Left renal pelvis (tissue), 4 donors: ENCODE measurements around the gene SIRT7. TPM values are rescaled to one million over a fixed set of nuclear protein-coding genes. Genes with fewer than 3 reads are reported as not detected.

Experiments
- DNase-seq, 4 donors: peaks; one replicate each; pipeline ENCODE4 v3.0.0-alpha.2; 2013; ENCODE audit warnings: low read depth in 4 of 4, low spot score in 3 of 4
- polyA plus RNA-seq, 4 donors: library from polyadenylated mRNA; unstranded; fragments of 120-200 nt; gene quantifications; one replicate each; pipeline ENCODE4 v1.2.1, GENCODE V29; 2013; ENCODE audit not compliant: insufficient read length in 4 of 4

SIRT7 gene
- polyA plus RNA-seq, 4 donors: 7.7 to 22.0 (median 11.1) TPM

DNA sequence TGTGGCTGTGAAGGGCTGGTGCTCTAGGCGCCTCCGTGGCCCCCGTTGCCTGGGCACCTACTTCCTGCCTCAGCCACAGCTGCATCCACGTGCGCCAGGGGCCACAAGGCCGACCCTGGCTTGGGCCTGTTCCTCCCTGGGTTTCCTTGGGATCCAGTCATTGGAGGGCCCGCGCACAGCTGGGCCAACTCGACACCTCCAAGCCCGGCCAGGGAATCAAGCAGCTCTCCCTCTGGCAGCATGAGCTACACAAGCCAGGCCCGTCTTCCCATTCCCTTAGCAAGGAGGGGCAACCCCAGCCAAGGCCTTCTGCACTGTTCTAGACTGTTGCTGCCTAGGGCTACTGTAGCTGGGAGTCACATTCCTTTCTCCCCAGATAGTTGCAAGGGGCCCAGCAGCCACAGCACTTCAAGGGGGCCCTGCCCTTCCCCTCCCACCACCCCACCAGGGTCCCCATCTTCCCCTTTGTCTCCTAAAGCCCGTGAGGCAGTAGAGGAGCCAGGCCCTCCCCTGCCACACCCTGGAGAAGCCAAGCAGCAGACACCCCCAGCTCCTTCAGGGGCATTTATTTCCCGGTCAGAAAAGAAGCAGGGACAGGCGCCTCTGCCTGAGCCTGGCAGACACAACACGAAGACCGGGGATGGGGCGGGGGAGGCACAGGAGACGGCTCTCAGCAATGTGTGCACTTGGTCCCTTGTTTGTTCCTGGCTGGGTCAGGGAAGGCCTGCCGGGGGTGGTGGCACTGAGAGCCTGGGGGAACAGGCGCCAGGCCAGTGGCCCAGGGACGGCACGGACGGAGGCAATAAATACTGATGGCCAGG lies 50.6 kb downstream of the SIRT7 start:
- no peak for DNase-seq

- no peak for DNase-seq
Measured at GRCh38 chr17:81866440-81867169, 51.4 kb downstream of the SIRT7 start.

DNA sequence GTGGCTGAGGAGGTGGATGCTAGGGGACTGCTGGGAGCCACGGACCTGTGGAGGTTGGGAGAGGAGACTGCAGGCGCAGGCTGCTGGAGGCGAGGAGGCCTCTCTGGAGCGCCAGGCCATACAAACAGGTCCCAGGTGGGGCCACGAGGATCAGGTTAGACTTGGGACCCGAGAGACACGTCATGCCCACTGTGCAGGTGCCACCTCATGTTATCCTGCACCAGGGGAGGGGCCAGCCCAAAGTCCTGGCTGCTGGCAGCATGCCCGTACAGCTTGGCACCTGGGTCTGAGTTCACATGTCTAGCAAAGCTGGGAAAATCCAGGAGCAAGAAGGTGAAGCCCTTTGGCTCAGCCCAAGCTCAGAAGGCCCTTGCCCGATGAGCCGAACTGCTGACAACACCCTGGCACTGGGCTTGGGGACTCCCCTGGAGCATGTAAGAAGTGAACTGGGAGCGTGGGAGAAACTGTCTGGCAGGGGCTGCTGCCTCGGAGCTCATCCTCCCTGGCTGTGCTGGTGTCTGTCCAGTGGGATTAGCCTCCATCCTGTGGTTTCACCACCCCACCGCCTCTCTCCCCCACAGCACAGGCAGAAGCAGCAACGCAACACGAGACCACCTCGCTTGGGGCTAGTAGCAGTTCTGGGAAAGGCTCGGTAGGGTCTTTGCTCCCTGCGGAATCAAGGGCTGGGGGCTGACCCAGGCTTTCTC lies 52.1 kb downstream of the SIRT7 start:
- DNase-seq: no peak

DNA sequence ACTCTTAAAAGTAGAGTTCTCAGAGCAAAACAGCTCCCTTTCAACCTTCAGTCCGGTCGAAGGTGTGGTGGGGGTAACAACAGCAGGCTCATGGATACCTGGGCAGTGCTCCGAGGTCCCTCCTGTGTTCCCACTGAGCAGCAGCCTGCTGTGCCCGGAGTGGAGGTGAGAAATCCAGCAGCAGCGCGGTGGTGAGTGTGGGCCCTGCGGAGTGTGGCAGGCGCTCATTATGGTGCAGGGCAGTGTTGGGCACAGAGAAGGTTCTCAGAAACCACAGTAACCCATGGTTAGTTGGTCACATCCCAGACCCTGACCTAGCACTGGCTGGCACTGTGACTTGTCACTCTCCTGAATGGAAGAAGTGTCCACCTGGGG lies 52.6 kb downstream of the SIRT7 start:
- no peak for DNase-seq

DNA sequence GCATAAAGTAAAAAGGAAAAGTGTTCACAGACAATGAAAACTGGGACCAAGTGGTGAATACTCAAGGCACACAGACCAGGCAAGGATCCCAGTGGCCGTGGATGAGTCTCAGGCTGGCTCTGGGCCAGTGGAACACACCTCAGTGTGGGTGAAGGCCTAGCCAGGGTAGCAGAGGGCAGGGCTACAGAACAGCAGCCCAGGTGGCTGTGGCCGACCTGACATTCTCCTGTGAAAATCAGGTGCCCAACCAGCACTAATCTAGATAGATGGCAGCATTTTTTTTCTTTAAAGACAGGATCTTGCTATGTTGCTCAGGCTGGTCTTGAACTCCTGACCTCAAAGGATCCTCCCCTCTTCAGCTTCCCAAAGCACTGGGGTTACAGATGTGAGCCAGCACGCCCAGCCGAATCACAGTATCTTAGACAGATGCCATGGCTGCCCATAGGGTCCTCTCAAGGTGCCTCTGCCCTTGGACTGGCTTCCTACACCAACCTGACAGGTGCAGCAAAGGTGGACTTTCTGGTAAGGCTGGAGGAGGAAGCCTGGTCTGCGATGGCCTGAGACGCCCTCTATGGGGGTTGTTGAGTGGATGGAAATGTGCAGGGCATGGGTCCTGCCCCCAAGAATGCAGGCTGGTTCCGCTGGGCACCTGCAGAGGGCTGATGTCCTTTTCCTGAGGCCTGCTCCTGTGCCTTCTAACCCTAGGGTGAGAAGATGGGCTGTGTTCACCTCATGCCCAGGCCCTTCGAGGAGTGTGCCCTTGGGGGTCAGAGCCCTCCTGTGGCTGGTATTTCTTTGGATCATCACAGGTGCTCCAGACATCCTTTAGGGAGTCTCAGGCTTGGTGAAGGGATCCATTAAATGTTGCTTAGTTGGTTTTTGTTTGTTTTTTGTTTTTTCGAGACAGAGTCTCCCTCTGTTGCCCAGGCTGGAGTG lies 53.9 kb downstream of the SIRT7 start:
- DNase-seq: no peak

GRCh38 chr17:81863123-81863675 lies 54.8 kb downstream of the SIRT7 start:
- DNase-seq: no peak

Other genes with a start within 250 kb of the SIRT7 start
- gene ARL16, start 234.4 kb downstream of the SIRT7 start, polyA plus RNA-seq: 10 to 100 TPM; 34.7 to 52.6 (median 43.6) TPM
- 100 to 1,000 TPM in 1 of 4 donors, 10 to 100 TPM in 3; 88.9 to 110 (median 96.0) TPM for gene HGS, start 234.2 kb downstream of the SIRT7 start, polyA plus RNA-seq
- gene MRPL12, start 214.8 kb downstream of the SIRT7 start, polyA plus RNA-seq: 10 to 100 TPM; 26.8 to 53.8 (median 41.6) TPM
- gene SLC25A10, start 205.9 kb downstream of the SIRT7 start, polyA plus RNA-seq: 10 to 100 TPM in 3 of 4 donors, 1 to 10 TPM in 1; 7.1 to 20.5 (median 12.5) TPM
- gene GCGR, start 114.0 kb downstream of the SIRT7 start, polyA plus RNA-seq: 10 to 100 TPM in 2 of 4 donors, 1 to 10 TPM in 2; 1.2 to 18.6 (median 9.1) TPM
- 100 to 1,000 TPM in 1 of 4 donors, 10 to 100 TPM in 3; 76.5 to 114 (median 90.4) TPM for gene MCRIP1, start 84.9 kb downstream of the SIRT7 start, polyA plus RNA-seq
- under 1 TPM in 3 of 4 donors, not detected in 1; 0.14 to 0.58 (median 0.26) TPM for gene PPP1R27, start 83.1 kb downstream of the SIRT7 start, polyA plus RNA-seq
- 100 to 1,000 TPM; 409 to 482 (median 447) TPM for gene P4HB, start 57.6 kb downstream of the SIRT7 start, polyA plus RNA-seq
- gene ARHGDIA, start 46.8 kb downstream of the SIRT7 start, polyA plus RNA-seq: 100 to 1,000 TPM; 165 to 238 (median 183) TPM
- gene ALYREF, start 26.6 kb downstream of the SIRT7 start, polyA plus RNA-seq: 10 to 100 TPM; 66.2 to 85.2 (median 73.7) TPM
- 100 to 1,000 TPM in 1 of 4 donors, 10 to 100 TPM in 3; 69.4 to 105 (median 73.2) TPM for gene ANAPC11, start 26.5 kb downstream of the SIRT7 start, polyA plus RNA-seq
- 1 to 10 TPM in 1 of 4 donors, under 1 TPM in 3; 0.33 to 1.4 (median 0.50) TPM for gene NPB, start 15.9 kb downstream of the SIRT7 start, polyA plus RNA-seq
- gene PCYT2, start 6.8 kb downstream of the SIRT7 start, polyA plus RNA-seq: 10 to 100 TPM; 13.4 to 47.8 (median 41.3) TPM
- gene MAFG, start 9.6 kb upstream of the SIRT7 start, polyA plus RNA-seq: 10 to 100 TPM in 3 of 4 donors, 1 to 10 TPM in 1; 9.6 to 14.8 (median 12.0) TPM
- 10 to 100 TPM; 29.4 to 75.5 (median 31.5) TPM for gene PYCR1, start 19.1 kb upstream of the SIRT7 start, polyA plus RNA-seq
- under 1 TPM in 3 of 4 donors, not detected in 1; 0.07 to 0.26 (median 0.07) TPM for gene MYADML2, start 29.1 kb upstream of the SIRT7 start, polyA plus RNA-seq
- 1 to 10 TPM in 3 of 4 donors, under 1 TPM in 1; 0.30 to 3.0 (median 2.4) TPM for gene NOTUM, start 43.0 kb upstream of the SIRT7 start, polyA plus RNA-seq
- gene ASPSCR1, start 59.5 kb upstream of the SIRT7 start, polyA plus RNA-seq: 10 to 100 TPM; 19.5 to 39.0 (median 23.1) TPM
- 10 to 100 TPM; 32.0 to 50.3 (median 34.4) TPM for gene CENPX, start 104.7 kb upstream of the SIRT7 start, polyA plus RNA-seq
- 10 to 100 TPM in 3 of 4 donors, 1 to 10 TPM in 1; 9.7 to 18.1 (median 12.1) TPM for gene LRRC45, start 105.1 kb upstream of the SIRT7 start, polyA plus RNA-seq
- gene RAC3, start 113.5 kb upstream of the SIRT7 start, polyA plus RNA-seq: 10 to 100 TPM; 10.2 to 14.1 (median 12.1) TPM
- gene DCXR, start 119.5 kb upstream of the SIRT7 start, polyA plus RNA-seq: 10 to 100 TPM; 35.6 to 91.2 (median 78.5) TPM
- 10 to 100 TPM; 36.9 to 61.9 (median 40.6) TPM for gene RFNG, start 133.6 kb upstream of the SIRT7 start, polyA plus RNA-seq
- gene GPS1, start 133.7 kb upstream of the SIRT7 start, polyA plus RNA-seq: 100 to 1,000 TPM in 2 of 4 donors, 10 to 100 TPM in 2; 70.7 to 141 (median 101) TPM
- 100 to 1,000 TPM in 1 of 4 donors, 10 to 100 TPM in 3; 52.7 to 105 (median 69.9) TPM for gene DUS1L, start 147.6 kb upstream of the SIRT7 start, polyA plus RNA-seq
- 10 to 100 TPM; 30.3 to 56.9 (median 38.0) TPM for gene FASN, start 180.1 kb upstream of the SIRT7 start, polyA plus RNA-seq